ENCODE data around the gene LCE2B.
"Not testable (repeated sequence)": the region's sequence is repeated elsewhere in the genome, so short reads cannot be mapped to it uniquely, and the experiment has no call there.

The LCE2B gene

GRCh38 chr1:152657677-152658076 lies 28.2 kb upstream of the LCE2B start:
- no peak for DNase-seq (ENCODE audit: low read depth)
- TF ChIP-seq CTCF (conservative IDR thresholded peaks at IDR 0.05; ENCODE audit: low read depth, low read length): no peak
- H3K4me3 ChIP-seq (ENCODE audit: low read depth, low read length): no peak overlapping the region

GRCh38 chr1:152658649-152659048 lies 27.3 kb upstream of the LCE2B start:
- no peak overlapping the region for H3K4me3 ChIP-seq (ENCODE audit: low read depth, low read length)
- no peak for DNase-seq (ENCODE audit: low read depth)
- TF ChIP-seq CTCF (conservative IDR thresholded peaks at IDR 0.05; ENCODE audit: low read depth, low read length): no peak

- no peak within 1 kb of the TSS for H3K4me3 ChIP-seq (ENCODE audit: low read depth, low read length)
- no peak for DNase-seq (ENCODE audit: low read depth)
- TF ChIP-seq CTCF (conservative IDR thresholded peaks at IDR 0.05; ENCODE audit: low read depth, low read length): no peak
These were observed 22.8 kb upstream of the LCE2B start, which contains the start of gene LCE2D for GRCh38 chr1:152663098-152663497. TSS of gene LCE2D (plus strand) at chr1:152663380. CDS start at chr1:152664106, 726 bp downstream.

- not testable (repeated sequence) for DNase-seq (ENCODE audit: low read depth); H3K4me3 ChIP-seq (ENCODE audit: low read depth, low read length)
These were observed 19.8 kb upstream of the LCE2B start for GRCh38 chr1:152666171-152666570.

- no peak overlapping the region for H3K4me3 ChIP-seq (ENCODE audit: low read depth, low read length)
- TF ChIP-seq CTCF (conservative IDR thresholded peaks at IDR 0.05; ENCODE audit: low read depth, low read length): no peak
- no peak for DNase-seq (ENCODE audit: low read depth)
These were observed 18.3 kb upstream of the LCE2B start for GRCh38 chr1:152667648-152668047.

- TF ChIP-seq CTCF (conservative IDR thresholded peaks at IDR 0.05; ENCODE audit: low read depth, low read length): no peak
- DNase-seq (ENCODE audit: low read depth): no peak
These were observed 12.9 kb upstream of the LCE2B start for GRCh38 chr1:152673016-152673415.

GRCh38 chr1:152674983-152675382 lies 10.9 kb upstream of the LCE2B start, which contains the start of gene LCE2C:
TSS of gene LCE2C (plus strand) at chr1:152675279. CDS start at chr1:152676016, 737 bp downstream.
- not testable (repeated sequence) for DNase-seq (ENCODE audit: low read depth); H3K4me3 ChIP-seq (ENCODE audit: low read depth, low read length)

More at GRCh38 chr1:152673016-152673415, 12.9 kb upstream of the LCE2B start:
- H3K4me3 ChIP-seq (ENCODE audit: low read depth, low read length): no peak overlapping the region

GRCh38 chr1:152679459-152679858 lies 6.5 kb upstream of the LCE2B start:
- H3K4me3 ChIP-seq (ENCODE audit: low read depth, low read length): no peak overlapping the region
- DNase-seq (ENCODE audit: low read depth): no peak
- no peak for TF ChIP-seq CTCF (conservative IDR thresholded peaks at IDR 0.05; ENCODE audit: low read depth, low read length)

Data from choroid plexus epithelial cell (primary cell).